NCI-H774 (cell line): Measurements from ENCODE around the gene ACP2.

ENCODE experiments used
- DNase-seq: peaks from one replicate; lab custom pipeline; 2025; lab: John Stamatoyannopoulos, UW

The ACP2 gene

GRCh38 chr11:47248664-47249377, at the start of gene ACP2:
TSS of gene ACP2 (minus strand) at chr11:47248814. CDS start at chr11:47248789, 25 bp downstream.
- peak; percentile 76 for DNase-seq

- peak; percentile 11 for DNase-seq
These were observed 47.4 kb upstream of the ACP2 start for GRCh38 chr11:47296045-47296444.

- DNase-seq = no peak
These were observed 46.8 kb upstream of the ACP2 start for GRCh38 chr11:47295385-47295784.

- DNase-seq = no peak
These were observed 41.2 kb upstream of the ACP2 start for GRCh38 chr11:47289856-47290255.

- no peak for DNase-seq
These were observed 39.5 kb upstream of the ACP2 start for GRCh38 chr11:47288066-47288465.

GRCh38 chr11:47285969-47286770, 37.6 kb upstream of the ACP2 start:
- DNase-seq = no peak

GRCh38 chr11:47284151-47284550, 35.5 kb upstream of the ACP2 start:
- no peak for DNase-seq

GRCh38 chr11:47282462-47282861, 33.8 kb upstream of the ACP2 start:
- no peak for DNase-seq

- no peak for DNase-seq
These were observed 32.2 kb upstream of the ACP2 start for GRCh38 chr11:47280860-47281259.

GRCh38 chr11:47280099-47280498, 31.5 kb upstream of the ACP2 start:
- DNase-seq = no peak

GRCh38 chr11:47278769-47279168, 30.2 kb upstream of the ACP2 start:
- no peak for DNase-seq

- no peak for DNase-seq
These were observed 29.4 kb upstream of the ACP2 start for GRCh38 chr11:47278058-47278457.

- DNase-seq = no peak
These were observed 28.3 kb upstream of the ACP2 start for GRCh38 chr11:47276923-47277322.

- no peak for DNase-seq
These were observed 26.1 kb upstream of the ACP2 start for GRCh38 chr11:47274495-47275235.

GRCh38 chr11:47272706-47273105, 24.1 kb upstream of the ACP2 start:
- no peak for DNase-seq

GRCh38 chr11:47271961-47272661, 23.5 kb upstream of the ACP2 start:
- DNase-seq = peak; percentile 8

GRCh38 chr11:47271328-47271727, 22.7 kb upstream of the ACP2 start:
- DNase-seq = no peak

GRCh38 chr11:47270331-47271271, 22.0 kb upstream of the ACP2 start:
- DNase-seq = no peak

GRCh38 chr11:47269829-47270305, 21.3 kb upstream of the ACP2 start, which contains the start of gene MADD:
TSS of gene MADD (plus strand) at chr11:47270133.
- peak; percentile 88 for DNase-seq

GRCh38 chr11:47269002-47269828, 20.6 kb upstream of the ACP2 start:
- DNase-seq = peak; percentile 87
